Testis (tissue), 2 donors: Measurements from ENCODE around the gene PLCXD1.
"Not testable (repeated sequence)": the region's sequence is repeated elsewhere in the genome, so short reads cannot be mapped to it uniquely, and the experiment has no call there.

Source experiments
- POLR2A ChIP-seq: fragments of 450-650 bp; IDR thresholded peaks from one replicate; pipeline ENCODE4 v1.6.1; 2017; ENCODE audit warnings: antibody characterized with exemption, mild to moderate bottlenecking, moderate library complexity
- TF ChIP-seq, protein P1 (sequence below), 3 experiments: fragments of 450-650 bp in 2 of 3; fragments of 200-600 bp in 1 of 3; sonication (generic) in 1 of 3; IDR thresholded peaks; one replicate each; pipeline ENCODE4 v1.5.1; 2016 to 2019; ENCODE audit warnings: antibody characterized with exemption in 3 of 3, mild to moderate bottlenecking in 2 of 3, moderate library complexity in 1 of 3

DNA sequence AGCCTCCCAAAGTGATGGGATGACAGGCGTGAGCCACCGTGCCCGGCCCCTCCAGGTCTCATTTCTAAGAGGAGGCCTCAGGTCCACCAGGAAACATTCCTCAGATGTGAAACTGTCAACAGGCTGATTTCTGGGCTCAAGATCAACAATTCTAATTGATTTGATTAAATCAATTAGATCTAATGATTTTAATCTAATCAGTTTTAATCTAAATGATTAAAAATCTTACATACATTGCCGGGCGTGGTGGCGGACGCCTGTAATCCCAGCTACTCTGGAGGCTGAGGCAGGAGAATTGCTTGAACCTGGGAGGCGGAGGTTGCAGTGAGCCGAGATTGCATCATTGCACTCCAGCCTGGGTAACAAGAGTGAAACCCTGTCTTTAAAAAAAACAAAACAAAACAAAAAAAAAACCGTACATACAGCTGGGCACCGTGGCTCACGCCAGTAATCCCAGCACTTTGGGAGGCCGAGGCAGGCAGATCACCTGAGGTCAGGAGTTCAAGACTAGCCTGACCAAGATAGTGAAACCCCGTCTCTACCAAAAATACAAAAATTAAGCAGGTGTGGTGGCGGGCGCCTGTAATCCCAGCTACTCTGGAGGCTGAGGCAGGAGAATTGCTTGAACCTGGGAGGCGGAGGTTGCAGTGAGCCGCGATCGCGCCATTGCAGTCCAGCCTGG is 960 bp downstream of the PLCXD1 start:
- TF ChIP-seq, protein P1, sequence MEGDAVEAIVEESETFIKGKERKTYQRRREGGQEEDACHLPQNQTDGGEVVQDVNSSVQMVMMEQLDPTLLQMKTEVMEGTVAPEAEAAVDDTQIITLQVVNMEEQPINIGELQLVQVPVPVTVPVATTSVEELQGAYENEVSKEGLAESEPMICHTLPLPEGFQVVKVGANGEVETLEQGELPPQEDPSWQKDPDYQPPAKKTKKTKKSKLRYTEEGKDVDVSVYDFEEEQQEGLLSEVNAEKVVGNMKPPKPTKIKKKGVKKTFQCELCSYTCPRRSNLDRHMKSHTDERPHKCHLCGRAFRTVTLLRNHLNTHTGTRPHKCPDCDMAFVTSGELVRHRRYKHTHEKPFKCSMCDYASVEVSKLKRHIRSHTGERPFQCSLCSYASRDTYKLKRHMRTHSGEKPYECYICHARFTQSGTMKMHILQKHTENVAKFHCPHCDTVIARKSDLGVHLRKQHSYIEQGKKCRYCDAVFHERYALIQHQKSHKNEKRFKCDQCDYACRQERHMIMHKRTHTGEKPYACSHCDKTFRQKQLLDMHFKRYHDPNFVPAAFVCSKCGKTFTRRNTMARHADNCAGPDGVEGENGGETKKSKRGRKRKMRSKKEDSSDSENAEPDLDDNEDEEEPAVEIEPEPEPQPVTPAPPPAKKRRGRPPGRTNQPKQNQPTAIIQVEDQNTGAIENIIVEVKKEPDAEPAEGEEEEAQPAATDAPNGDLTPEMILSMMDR (IDR thresholded peaks at IDR 0.05) = not testable (repeated sequence)
- TF ChIP-seq POLR2A = not testable (repeated sequence)
